Thyroid gland (tissue), 4 donors: ENCODE measurements around the gene PTPRN2.

ENCODE experiments used
- POLR2A ChIP-seq, 2 donors: fragments of 450-650 bp; IDR thresholded peaks; one replicate each; pipeline ENCODE4 v1.6.1; 2017; ENCODE audit warnings: antibody characterized with exemption in 2 of 2, mild to moderate bottlenecking in 2 of 2, moderate library complexity in 1 of 2
- TF ChIP-seq, protein P1 (sequence below), 6 experiments: fragments of 200-600 bp in 3 of 6; fragments of 450-650 bp in 3 of 6; sonication (generic) in 3 of 6; IDR thresholded peaks; one replicate each; pipeline ENCODE4 v1.5.1; 2016 to 2019; ENCODE audit warnings: antibody characterized with exemption in 6 of 6, mild to moderate bottlenecking in 2 of 6, inconsistent platforms in 1 of 6, moderate library complexity in 1 of 6

DNA sequence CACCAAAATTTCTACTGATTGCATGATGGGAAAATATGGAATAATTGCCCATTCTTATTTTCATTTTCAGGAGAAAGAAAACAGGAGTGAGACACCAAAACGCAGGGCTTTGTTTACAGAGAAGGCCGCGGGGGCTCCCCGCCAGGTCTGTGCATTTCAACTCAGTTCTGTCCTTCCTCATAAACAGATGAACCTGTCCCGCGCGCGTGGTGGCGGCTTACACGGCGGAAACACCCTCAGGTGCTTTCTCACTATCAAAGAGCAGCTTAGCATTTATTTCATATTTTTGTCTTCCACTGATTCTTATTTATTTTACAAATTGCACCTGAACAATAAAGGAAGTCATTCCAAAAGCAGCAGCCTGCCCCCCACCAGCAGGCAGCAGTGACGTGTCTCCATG is 579.4 kb downstream of the PTPRN2 start:
- TF ChIP-seq, protein P1, sequence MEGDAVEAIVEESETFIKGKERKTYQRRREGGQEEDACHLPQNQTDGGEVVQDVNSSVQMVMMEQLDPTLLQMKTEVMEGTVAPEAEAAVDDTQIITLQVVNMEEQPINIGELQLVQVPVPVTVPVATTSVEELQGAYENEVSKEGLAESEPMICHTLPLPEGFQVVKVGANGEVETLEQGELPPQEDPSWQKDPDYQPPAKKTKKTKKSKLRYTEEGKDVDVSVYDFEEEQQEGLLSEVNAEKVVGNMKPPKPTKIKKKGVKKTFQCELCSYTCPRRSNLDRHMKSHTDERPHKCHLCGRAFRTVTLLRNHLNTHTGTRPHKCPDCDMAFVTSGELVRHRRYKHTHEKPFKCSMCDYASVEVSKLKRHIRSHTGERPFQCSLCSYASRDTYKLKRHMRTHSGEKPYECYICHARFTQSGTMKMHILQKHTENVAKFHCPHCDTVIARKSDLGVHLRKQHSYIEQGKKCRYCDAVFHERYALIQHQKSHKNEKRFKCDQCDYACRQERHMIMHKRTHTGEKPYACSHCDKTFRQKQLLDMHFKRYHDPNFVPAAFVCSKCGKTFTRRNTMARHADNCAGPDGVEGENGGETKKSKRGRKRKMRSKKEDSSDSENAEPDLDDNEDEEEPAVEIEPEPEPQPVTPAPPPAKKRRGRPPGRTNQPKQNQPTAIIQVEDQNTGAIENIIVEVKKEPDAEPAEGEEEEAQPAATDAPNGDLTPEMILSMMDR (IDR thresholded peaks at IDR 0.05), result no peak
- no peak for TF ChIP-seq POLR2A (IDR thresholded peaks at IDR 0.05)
